Measurements from ENCODE around the gene ARHGAP15. TPM values are rescaled to one million over a fixed set of nuclear protein-coding genes. Genes with fewer than 3 reads are reported as not detected.
A peak's percentile ranks its signal among the peaks of the same experiment; 100 is the strongest.
"Not testable (repeated sequence)": the region's sequence is repeated elsewhere in the genome, so short reads cannot be mapped to it uniquely, and the experiment has no call there.

Gene ARHGAP15
- total RNA-seq: 1 to 10 TPM in 1 of 8 experiments, under 1 TPM in 5, not detected in 2; 0.29 to 1.3 (median 0.51) TPM

DNA sequence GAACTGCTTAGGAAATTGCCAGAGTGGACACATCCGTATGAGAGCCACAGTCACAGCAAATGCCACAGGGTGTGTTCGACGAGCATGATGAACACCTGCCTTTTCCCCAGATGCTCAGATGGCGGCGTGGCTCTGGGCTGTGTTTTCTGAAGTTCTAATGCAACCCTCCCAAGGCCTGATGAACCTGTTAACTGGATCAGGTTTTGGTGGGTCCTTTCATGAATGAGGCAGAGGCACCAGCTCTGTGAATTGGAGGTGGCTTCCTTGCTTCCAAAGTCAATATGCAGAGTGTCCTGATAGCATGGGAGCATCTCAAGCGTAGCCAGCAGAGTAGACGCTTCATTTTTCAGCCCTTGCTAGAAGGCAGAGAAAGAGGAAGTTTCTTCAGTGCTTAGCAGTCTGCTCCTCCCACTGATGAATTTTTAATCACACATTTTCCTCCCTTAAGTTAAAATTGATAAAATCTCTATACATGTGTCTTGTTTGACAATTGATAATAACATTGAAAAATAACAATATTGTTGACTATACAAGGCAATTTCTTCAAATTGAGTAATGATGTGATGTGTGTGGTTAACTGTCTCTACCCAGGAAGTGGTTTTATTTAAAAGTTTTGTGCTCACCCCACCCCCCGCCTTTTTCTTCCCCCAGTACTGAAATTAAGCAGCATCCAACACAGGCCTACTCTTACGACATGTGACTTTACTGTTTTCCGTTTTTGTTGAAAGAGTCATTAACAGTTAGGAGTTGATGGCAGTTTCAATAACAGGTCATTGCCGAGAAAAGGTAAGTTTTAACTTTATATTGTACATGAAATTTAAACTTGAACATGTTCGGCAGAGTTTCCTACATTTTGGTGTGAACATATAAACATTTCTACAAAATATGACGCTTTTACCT, at the start of gene ARHGAP15:
Gene ARHGAP15, plus strand, starts transcription at position 739 of the 900 bp plus-strand sequence.
- ATAC-seq (replicated peaks in 6 of 8): no peak
- no peak within 1 kb of the TSS for H3K4me3 ChIP-seq
- in situ Hi-C loops (cut with MboI; ENCODE audit: low pct_unique_long_range_greater_than_20kb in 2 of 9, low sequenced_read_pairs in 9 of 9, unreplicated experiment in 9 of 9): no loop called here
- WGBS, 10 experiments: 39 to 100% (median 87%) methylated on average over 1 to 12 of the region's 13 CpGs
- H3K4me1 ChIP-seq (replicated peaks in 1 of 2): no peaks in the 10 kb centered on the region
- H3K27ac ChIP-seq: no peak within 1 kb of the TSS

DNA sequence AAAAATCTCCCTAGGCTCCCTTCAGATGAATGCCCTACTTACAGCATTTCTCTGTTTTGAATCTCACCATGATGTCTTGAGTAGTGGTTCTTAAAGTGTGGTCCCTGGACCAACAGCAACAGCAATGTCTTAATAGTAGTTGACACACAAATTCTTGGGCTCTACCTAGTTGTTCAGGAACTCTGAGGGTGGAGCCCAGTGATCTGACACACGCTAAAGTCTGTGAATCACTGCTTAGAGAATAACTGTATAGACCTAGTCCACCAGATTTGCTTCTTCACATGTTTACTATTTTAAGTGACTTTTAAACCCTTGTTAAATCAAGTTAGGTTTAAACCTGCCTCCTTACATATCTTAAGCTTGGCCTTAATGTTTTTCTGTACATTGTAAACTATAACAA, 47.6 kb upstream of the ARHGAP15 start:
- Histone ChIP-seq H3K27ac (no peak overlapping the region), H3K4me3 (no peak overlapping the region), H3K4me1 (replicated peaks in 1 of 2) (no peaks in the 10 kb centered on the region)
- in situ Hi-C loops (cut with MboI; ENCODE audit: low pct_unique_long_range_greater_than_20kb in 2 of 9, low sequenced_read_pairs in 9 of 9, unreplicated experiment in 9 of 9): no loop called here
- ATAC-seq (replicated peaks in 6 of 8): peak in 1 of 8 experiments; percentile 22
- 0 to 100% (median 78%) methylated on average over 1 of the region's 1 CpG; no CpG with 5 or more reads in 3 of the 10 experiments for whole genome bisulfite sequencing, 10 experiments

DNA sequence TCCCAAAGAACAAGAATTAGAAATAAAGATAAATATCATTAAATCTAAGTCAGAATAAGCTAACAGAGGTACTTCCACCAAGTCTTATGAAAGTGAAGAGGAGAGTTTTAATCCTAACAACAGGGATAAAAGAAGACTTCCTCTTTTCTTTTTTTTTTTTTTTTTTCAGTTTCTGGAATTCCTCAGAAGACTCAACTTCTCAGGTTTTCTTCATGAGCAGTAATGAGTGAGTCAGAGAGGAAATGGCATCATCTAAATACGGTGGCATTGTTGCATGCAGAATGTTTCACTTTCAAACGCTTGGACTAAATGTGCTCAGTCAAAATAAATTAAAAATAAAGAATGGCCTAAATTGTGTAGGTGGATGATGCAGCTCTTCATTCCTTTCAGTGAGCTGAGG, 45.6 kb upstream of the ARHGAP15 start:
- WGBS, 10 experiments: 0 to 100% (median 64%) methylated on average over 1 to 2 of the region's 2 CpGs; no CpG with 5 or more reads in 2 of the 10 experiments
- no peak overlapping the region for H3K4me3 ChIP-seq
- in situ Hi-C loops (cut with MboI; ENCODE audit: low pct_unique_long_range_greater_than_20kb in 2 of 9, low sequenced_read_pairs in 9 of 9, unreplicated experiment in 9 of 9): no loop called here
- H3K27ac ChIP-seq: no peak overlapping the region
- H3K4me1 ChIP-seq (replicated peaks in 1 of 2): no peaks in the 10 kb centered on the region
- ATAC-seq (replicated peaks in 6 of 8): peak in 2 of 8 experiments; percentile 71 to 87

DNA sequence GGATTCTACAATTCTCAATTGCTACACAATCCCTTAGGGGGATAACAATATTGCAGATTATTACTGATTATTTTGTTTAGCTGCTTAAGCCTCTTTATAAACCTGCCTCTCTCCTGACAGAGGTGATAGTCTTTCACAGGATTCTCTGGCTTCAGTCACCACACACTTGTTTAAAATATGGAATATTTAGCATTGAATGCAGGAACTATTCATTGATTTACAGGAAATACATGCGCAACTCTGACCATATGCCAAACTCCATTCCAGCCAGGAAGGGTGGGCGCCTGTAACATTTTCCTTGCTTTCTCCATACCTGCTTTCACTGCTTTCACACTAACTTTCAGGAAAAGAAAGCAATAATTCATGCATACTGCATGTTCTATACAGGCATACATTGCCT, 44.8 kb upstream of the ARHGAP15 start:
- Histone ChIP-seq H3K4me3 (no peak overlapping the region), H3K4me1 (replicated peaks in 1 of 2) (no peaks in the 10 kb centered on the region), H3K27ac (no peak overlapping the region)
- in situ Hi-C loops (cut with MboI; ENCODE audit: low pct_unique_long_range_greater_than_20kb in 2 of 9, low sequenced_read_pairs in 9 of 9, unreplicated experiment in 9 of 9): no loop called here
- ATAC-seq (replicated peaks in 6 of 8): peak in 3 of 8 experiments; percentile 44 to 79 (median 63)
- WGBS, 10 experiments: 14 to 100% (median 57%) methylated on average over 1 to 2 of the region's 2 CpGs

DNA sequence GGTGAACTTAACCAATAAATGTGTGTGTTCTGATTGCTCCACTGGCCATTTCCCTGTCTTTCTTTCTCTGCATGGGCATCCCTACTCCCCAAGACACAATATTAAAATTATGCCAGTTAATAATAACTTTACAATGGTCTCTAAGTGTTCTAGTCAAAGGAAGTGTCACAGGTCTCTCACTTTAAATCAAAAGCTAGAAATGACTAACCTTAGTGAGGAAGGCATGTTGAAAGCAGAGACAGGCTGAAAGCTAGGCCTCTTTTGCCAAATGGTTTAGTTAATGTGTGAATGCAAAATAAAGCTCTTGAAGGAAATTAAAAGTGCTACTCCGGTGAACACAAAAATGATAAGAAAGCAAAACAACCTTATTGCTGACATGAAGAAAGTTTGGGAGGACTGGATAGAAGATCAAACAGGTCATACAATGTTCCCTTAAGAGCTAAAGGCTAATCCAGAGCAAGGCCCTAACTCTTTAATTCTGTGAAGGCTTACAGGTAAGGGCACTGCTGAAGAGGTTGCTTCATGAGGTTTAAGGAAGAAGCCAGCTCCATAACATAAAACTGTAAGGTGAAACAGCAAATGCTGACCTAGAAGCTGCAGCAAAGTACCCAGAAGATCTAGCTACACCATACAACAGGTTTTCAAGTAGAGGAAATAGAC, 44.0 kb upstream of the ARHGAP15 start:
- Histone ChIP-seq H3K4me3 (no peak overlapping the region), H3K4me1 (replicated peaks in 1 of 2) (no peaks in the 10 kb centered on the region), H3K27ac (no peak overlapping the region)
- in situ Hi-C loops (cut with MboI; ENCODE audit: low pct_unique_long_range_greater_than_20kb in 2 of 9, low sequenced_read_pairs in 9 of 9, unreplicated experiment in 9 of 9): no loop called here
- WGBS, 10 experiments: 88 to 100% (median 90%) methylated on average over 1 of the region's 1 CpG; no CpG with 5 or more reads in 4 of the 10 experiments
- ATAC-seq (replicated peaks in 6 of 8): no peak

DNA sequence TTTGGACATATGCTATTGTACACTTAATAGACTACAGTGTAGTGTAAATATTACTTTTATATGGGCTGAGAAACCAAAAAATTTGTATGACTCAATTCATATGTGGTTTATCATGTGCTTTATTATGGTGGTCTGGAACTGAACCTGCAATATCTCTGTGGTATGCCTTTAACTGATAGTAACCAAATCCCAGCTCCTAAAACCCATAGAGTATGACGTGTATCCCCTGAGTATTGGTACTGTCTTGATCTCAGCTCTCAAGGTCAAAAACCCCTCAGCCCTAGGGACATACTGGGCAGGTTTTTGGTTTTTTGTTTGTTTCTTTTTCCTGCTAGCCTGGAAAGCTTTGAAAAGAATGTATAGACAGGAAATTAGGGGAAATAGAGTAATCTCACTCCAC, 42.2 kb upstream of the ARHGAP15 start:
- no peak overlapping the region for H3K4me3 ChIP-seq
- no peak overlapping the region for H3K27ac ChIP-seq
- 20 to 100% (median 92%) methylated on average over 1 of the region's 1 CpG; no CpG with 5 or more reads in 4 of the 10 experiments for WGBS, 10 experiments
- ATAC-seq (replicated peaks in 6 of 8): no peak
- H3K4me1 ChIP-seq (replicated peaks in 1 of 2): no peaks in the 10 kb centered on the region
- in situ Hi-C loops (cut with MboI; ENCODE audit: low pct_unique_long_range_greater_than_20kb in 2 of 9, low sequenced_read_pairs in 9 of 9, unreplicated experiment in 9 of 9): no loop called here

DNA sequence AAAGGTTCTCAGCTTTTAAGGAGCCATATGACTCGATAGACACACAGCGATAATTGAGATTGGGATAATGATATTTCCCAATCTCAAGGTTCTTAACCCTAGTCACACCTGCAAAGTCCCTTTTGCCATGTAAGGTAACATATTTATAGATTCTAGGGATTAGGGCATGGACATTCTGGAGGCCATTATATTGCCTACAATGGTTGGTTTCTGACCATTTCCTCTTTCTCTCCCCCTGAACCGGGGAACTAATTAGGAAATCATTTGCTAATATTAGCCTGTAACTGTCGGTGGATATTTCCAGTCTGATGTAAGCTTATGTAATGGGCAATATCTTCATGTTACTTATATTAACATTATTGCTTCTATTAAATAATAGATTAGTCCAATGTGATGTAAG, 40.8 kb upstream of the ARHGAP15 start:
- H3K4me3 ChIP-seq: no peak overlapping the region
- 57 to 100% (median 92%) methylated on average over 1 to 4 of the region's 4 CpGs; no CpG with 5 or more reads in 2 of the 10 experiments for WGBS, 10 experiments

DNA sequence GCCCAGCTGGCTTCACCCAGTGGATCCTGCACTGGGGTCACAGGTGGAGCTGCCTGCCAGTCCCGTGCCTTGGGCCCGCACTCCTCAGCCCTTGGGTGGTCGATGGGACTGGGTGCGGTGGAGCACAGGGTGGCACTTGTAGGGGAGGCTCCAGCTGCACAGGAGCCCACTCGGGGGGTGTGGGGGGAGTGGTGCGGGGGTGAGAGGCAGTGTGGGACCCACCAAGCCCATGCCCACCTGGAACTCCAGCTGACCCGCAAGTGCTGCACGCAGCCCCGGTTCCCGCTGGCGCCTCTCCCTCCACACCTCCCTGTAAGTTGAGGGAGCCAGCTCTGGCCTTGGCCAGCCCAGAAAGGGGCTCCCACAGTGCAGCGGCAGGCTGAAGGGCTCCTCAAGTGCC, 39.7 kb upstream of the ARHGAP15 start:
- 100% methylated on average over 1 of the region's 12 CpGs; no CpG with 5 or more reads in 9 of the 10 experiments for WGBS, 10 experiments
- H3K4me1 ChIP-seq (replicated peaks in 1 of 2); in situ Hi-C loops (cut with MboI; ENCODE audit: low pct_unique_long_range_greater_than_20kb in 2 of 9, low sequenced_read_pairs in 9 of 9, unreplicated experiment in 9 of 9); H3K4me3 ChIP-seq; ATAC-seq (replicated peaks in 6 of 8); H3K27ac ChIP-seq: not testable (repeated sequence)

More for the DNA sequence above, 40.8 kb upstream of the ARHGAP15 start:
- no peak for ATAC-seq (replicated peaks in 6 of 8)
- Histone ChIP-seq H3K4me1 (replicated peaks in 1 of 2) (no peaks in the 10 kb centered on the region), H3K27ac (no peak overlapping the region)
- in situ Hi-C loops (cut with MboI; ENCODE audit: low pct_unique_long_range_greater_than_20kb in 2 of 9, low sequenced_read_pairs in 9 of 9, unreplicated experiment in 9 of 9): no loop called here

DNA sequence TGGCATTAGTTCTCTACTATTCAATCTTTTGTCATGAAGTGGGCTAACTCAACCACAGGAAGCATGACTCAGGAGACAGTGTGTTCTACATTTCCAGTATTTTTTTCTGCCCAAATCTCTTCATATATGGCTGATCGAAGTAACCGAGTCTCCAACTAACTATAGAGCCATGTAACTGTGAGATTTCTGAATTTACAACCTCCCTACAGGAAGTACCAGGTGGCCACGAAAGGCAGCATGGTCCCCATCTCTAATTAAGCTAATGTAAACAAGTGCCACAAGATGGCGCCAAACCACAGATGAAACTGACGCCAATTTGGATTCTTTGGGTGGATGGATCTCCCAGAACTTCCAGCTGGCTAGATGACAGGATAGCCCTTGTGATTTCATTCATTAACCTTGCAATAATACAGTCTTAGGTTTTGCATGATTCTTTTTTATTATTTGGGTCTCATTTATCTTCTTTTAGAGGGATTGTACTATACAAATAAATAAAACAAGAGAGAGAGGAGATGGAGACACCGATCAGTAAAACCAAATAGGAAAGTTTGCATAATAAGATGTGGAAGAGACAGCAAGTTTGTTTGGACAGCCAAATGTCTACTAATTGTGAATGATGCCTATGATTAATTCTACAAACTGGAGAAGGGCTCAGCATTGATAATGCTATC, 18.3 kb upstream of the ARHGAP15 start:
- WGBS, 10 experiments: 15 to 71% (median 32%) methylated on average over 3 to 6 of the region's 6 CpGs; no CpG with 5 or more reads in 1 of the 10 experiments
- H3K4me3 ChIP-seq: no peak overlapping the region
- in situ Hi-C loops (cut with MboI; ENCODE audit: low pct_unique_long_range_greater_than_20kb in 2 of 9, low sequenced_read_pairs in 9 of 9, unreplicated experiment in 9 of 9): loop anchor here in 1 of 9 experiments (25.0 kb wide), 1 partner anchor 101 kb away; no protein-coding TSS in a partner anchor
- peak in 5 of 8 experiments; percentile 29 to 90 (median 81) for ATAC-seq (replicated peaks in 6 of 8)
- no peak overlapping the region for H3K27ac ChIP-seq
- H3K4me1 ChIP-seq (replicated peaks in 1 of 2): no peaks in the 10 kb centered on the region

DNA sequence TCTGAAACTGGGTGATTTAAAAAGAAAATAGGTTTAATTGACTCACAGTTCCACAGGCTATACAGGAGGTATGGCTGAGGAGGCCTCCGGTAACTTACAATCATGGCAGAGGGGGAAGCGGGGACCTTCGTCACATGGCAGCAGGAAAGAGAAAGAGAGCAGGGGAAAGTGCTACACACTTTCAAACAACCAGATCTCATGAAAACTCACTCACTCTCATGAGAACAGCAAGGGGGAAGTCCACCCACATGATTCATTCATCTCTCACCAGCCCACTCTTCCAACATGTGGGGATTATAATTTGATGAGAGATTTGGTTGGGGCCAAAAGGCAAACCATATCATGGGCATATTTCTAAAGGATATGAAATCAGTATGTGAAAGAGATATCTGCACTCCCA, 12.0 kb upstream of the ARHGAP15 start:
- in situ Hi-C loops (cut with MboI; ENCODE audit: low pct_unique_long_range_greater_than_20kb in 2 of 9, low sequenced_read_pairs in 9 of 9, unreplicated experiment in 9 of 9): loop anchor here in 1 of 9 experiments (25.0 kb wide), 1 partner anchor 95 kb away; no protein-coding TSS in a partner anchor
- no peaks in the 10 kb centered on the region for H3K4me1 ChIP-seq (replicated peaks in 1 of 2)
- no peak for ATAC-seq (replicated peaks in 6 of 8)
- H3K27ac ChIP-seq: no peak overlapping the region
- no peak overlapping the region for H3K4me3 ChIP-seq
- 80 to 100% (median 100%) methylated on average over 1 to 3 of the region's 3 CpGs; no CpG with 5 or more reads in 3 of the 10 experiments for WGBS, 10 experiments

DNA sequence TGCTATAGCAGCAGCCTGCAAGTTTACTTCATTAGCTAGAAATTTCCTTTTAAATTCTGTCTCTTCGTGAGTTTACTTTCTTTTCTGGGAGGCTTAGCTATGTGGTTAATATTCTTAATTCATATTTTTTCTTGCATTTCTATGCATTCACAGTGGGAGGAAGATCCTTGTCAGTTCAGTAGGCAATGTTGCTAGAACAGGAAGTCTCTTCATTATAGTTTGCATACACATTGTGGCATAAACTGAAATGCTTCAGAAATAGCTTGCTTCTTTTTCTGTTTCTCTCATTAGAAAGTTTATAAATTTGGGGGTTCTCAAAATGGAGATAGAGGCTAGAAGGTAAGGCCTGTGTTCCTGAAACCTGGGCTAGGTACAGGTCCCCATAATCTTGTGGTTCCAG, 8.1 kb upstream of the ARHGAP15 start:
- H3K4me1 ChIP-seq (replicated peaks in 1 of 2): no peaks in the 10 kb centered on the region
- no peak overlapping the region for H3K27ac ChIP-seq
- 0 to 80% (median 43%) methylated on average over 1 of the region's 1 CpG for WGBS, 10 experiments
- in situ Hi-C loops (cut with MboI; ENCODE audit: low pct_unique_long_range_greater_than_20kb in 2 of 9, low sequenced_read_pairs in 9 of 9, unreplicated experiment in 9 of 9): loop anchor here in 1 of 9 experiments (25.0 kb wide), 1 partner anchor 91 kb away; no protein-coding TSS in a partner anchor
- ATAC-seq (replicated peaks in 6 of 8): no peak
- no peak overlapping the region for H3K4me3 ChIP-seq

DNA sequence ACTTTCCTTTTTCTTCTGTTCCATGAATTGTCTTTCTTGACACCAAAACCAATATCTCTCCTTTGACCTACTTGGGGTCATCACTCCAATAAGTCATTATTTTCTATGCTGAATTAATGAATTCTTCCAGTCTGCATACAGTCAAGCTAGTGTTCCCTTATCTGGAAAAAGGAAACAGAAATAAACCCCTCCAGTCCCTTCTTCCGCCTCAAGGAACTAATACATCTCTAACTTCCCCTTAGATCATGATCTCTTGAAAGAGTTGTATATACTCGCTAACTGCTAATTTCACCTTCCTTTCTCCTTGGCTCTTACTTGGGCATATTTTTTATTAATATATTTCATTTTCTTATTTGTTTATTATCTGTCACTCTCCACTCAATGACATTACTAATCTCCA, 7.3 kb upstream of the ARHGAP15 start:
- H3K4me1 ChIP-seq (replicated peaks in 1 of 2): no peaks in the 10 kb centered on the region
- no peak overlapping the region for H3K27ac ChIP-seq
- WGBS, 10 experiments: 57 to 100% (median 93%) methylated on average over 1 to 2 of the region's 2 CpGs
- no peak overlapping the region for H3K4me3 ChIP-seq
- no peak for ATAC-seq (replicated peaks in 6 of 8)
- in situ Hi-C loops (cut with MboI; ENCODE audit: low pct_unique_long_range_greater_than_20kb in 2 of 9, low sequenced_read_pairs in 9 of 9, unreplicated experiment in 9 of 9): loop anchor here in 1 of 9 experiments (25.0 kb wide), 1 partner anchor 90 kb away; no protein-coding TSS in a partner anchor

Data from motor neuron (in vitro differentiated cells).